A549 treated with AZD2906 at 1 μM for 4 hours (cell line): ENCODE data around the gene ILK. TPM values are rescaled to one million over a fixed set of nuclear protein-coding genes. Genes with fewer than 3 reads are reported as not detected.

ENCODE experiments used
- total RNA-seq: library from RNA; stranded (reverse); fragments of 200-300 nt; extraction: Qiagen RNA extraction; gene quantifications from 5 replicates; pipeline ENCODE4 v1.2.3, GENCODE V29; 2022

Gene ILK
- total RNA-seq = 111 to 117 TPM (median 114 TPM) in 5 replicates

GRCh38 chr11:6603287-6604080, at the start of gene ILK, which contains the start of gene RRP8:
TSS of gene ILK (plus strand) at chr11:6603774. CDS start at chr11:6604272, 498 bp downstream.
TSS of gene RRP8 (minus strand) at chr11:6603616. CDS start at chr11:6603502, 114 bp downstream.

GRCh38 chr11:6612213-6613041, 8.9 kb downstream of the ILK start, which contains the start of gene TAF10:
TSS of gene TAF10 (minus strand) at chr11:6612216. CDS start at chr11:6612189, 27 bp downstream.

GRCh38 chr11:6619004-6619745, 15.6 kb downstream of the ILK start, which contains the start of gene TPP1:
TSS of gene TPP1 (minus strand) at chr11:6619422. CDS start at chr11:6619400, 22 bp downstream.

GRCh38 chr11:6655790-6656583, 52.4 kb downstream of the ILK start, which contains the start of gene DCHS1:
TSS of gene DCHS1 (minus strand) at chr11:6655809. CDS start at chr11:6641613, 14,196 bp downstream.

Other genes with a start within 250 kb of the ILK start
- gene SMPD1, start 213.3 kb upstream of the ILK start, total RNA-seq = 8.9 to 11.8 TPM (median 10.5 TPM) in 5 replicates
- gene APBB1, start 184.7 kb upstream of the ILK start, total RNA-seq = 17.8 to 20.8 TPM (median 19.5 TPM) in 5 replicates
- 0.41 to 0.71 TPM (median 0.53 TPM) in 5 replicates for gene HPX, start 162.8 kb upstream of the ILK start, total RNA-seq
- gene TRIM3, start 129.8 kb upstream of the ILK start, total RNA-seq = 13.7 to 19.7 TPM (median 19.0 TPM) in 5 replicates
- 50.8 to 56.6 TPM (median 53.6 TPM) in 5 replicates for gene ARFIP2, start 122.4 kb upstream of the ILK start, total RNA-seq
- gene TIMM10B, start 122.3 kb upstream of the ILK start, total RNA-seq = 30.1 to 34.2 TPM (median 32.9 TPM) in 5 replicates
- 2.2 to 3.0 TPM (median 2.8 TPM) in 5 replicates for gene DNHD1, start 106.5 kb upstream of the ILK start, total RNA-seq
- 23.2 to 35.1 TPM (median 30.5 TPM) in 5 replicates for gene RRP8, start 158 bp upstream of the ILK start, total RNA-seq
- gene TAF10, start 8.4 kb downstream of the ILK start, total RNA-seq = 171 to 245 TPM (median 223 TPM) in 5 replicates
- gene TPP1, start 15.6 kb downstream of the ILK start, total RNA-seq = 39.1 to 45.9 TPM (median 42.1 TPM) in 5 replicates
- gene DCHS1, start 52.0 kb downstream of the ILK start, total RNA-seq = 0.07 to 0.08 TPM (median 0.07 TPM) in 5 replicates
- gene MRPL17, start 79.6 kb downstream of the ILK start, total RNA-seq = 88.3 to 99.9 TPM (median 90.9 TPM) in 5 replicates
- gene OR2AG2, start 168.2 kb downstream of the ILK start, total RNA-seq = 0.06 to 0.11 TPM in 2 of 5 replicates, not detected in the others
- gene OR2AG1, start 179.2 kb downstream of the ILK start, total RNA-seq = not detected in 5 replicates
- gene OR6A2, start 195.9 kb downstream of the ILK start, total RNA-seq = not detected in 5 replicates
- not detected in 5 replicates for gene OR10A5, start 241.9 kb downstream of the ILK start, total RNA-seq